Astrocyte of the cerebellum (primary cell): ENCODE data around the gene KDM2A.

ENCODE experiments used
- DNase-seq: peaks from one replicate; pipeline ENCODE4 v3.0.0-alpha.2; 2011; ENCODE audit warnings: low read depth
- H3K4me3 ChIP-seq: 2 replicates; pipeline ENCODE4 v1.5.1; 2011; ENCODE audit warnings: mild to moderate bottlenecking, low read depth, low read length, moderate library complexity
- CTCF ChIP-seq: IDR thresholded peaks from 2 replicates; pipeline ENCODE4 v1.5.1; 2012; ENCODE audit warnings: low read length, low read depth, moderate library complexity, mild to moderate bottlenecking; ENCODE audit errors: missing control alignments
- in situ Hi-C: cut with HindIII; loops from 2 replicates; pipeline ENCODE4 v1.10.0; 2017; ENCODE audit warnings: low sequenced_read_pairs

KDM2A gene

GRCh38 chr11:67303835-67304411, 184.9 kb downstream of the KDM2A start:
- no peak for DNase-seq
- no peak for TF ChIP-seq CTCF
- in situ Hi-C loops, result no loop called here
- H3K4me3 ChIP-seq, result peak overlapping the region; percentile 77

- in situ Hi-C loops, result no loop called here
- no peak for TF ChIP-seq CTCF
- no peak for DNase-seq
- H3K4me3 ChIP-seq, result peak overlapping the region; percentile 77
These were observed 185.5 kb downstream of the KDM2A start for GRCh38 chr11:67304511-67305113.

- no peak overlapping the region for H3K4me3 ChIP-seq
- no peak for DNase-seq
- TF ChIP-seq CTCF, result no peak
- in situ Hi-C loops, result no loop called here
These were observed 187.9 kb downstream of the KDM2A start for GRCh38 chr11:67306769-67307544.

GRCh38 chr11:67307545-67308001, 188.5 kb downstream of the KDM2A start:
- in situ Hi-C loops, result no loop called here
- TF ChIP-seq CTCF, result no peak
- no peak for DNase-seq
- no peak overlapping the region for H3K4me3 ChIP-seq
